Adipocyte (in vitro differentiated cells): ENCODE results near the gene STK32C.

Experiments
- DNase-seq: peaks from one replicate; pipeline ENCODE4 v3.0.0-alpha.2; 2015; ENCODE audit warnings: low read depth
- H3K27me3 ChIP-seq: replicated peaks from 2 replicates; pipeline ENCODE4 v1.7.0; 2013; ENCODE audit warnings: mild to moderate bottlenecking, low read length, moderate library complexity; ENCODE audit not compliant: control insufficient read depth, insufficient read depth
- H3K36me3 ChIP-seq: 2 replicates; pipeline ENCODE4 v1.7.0; 2013; ENCODE audit warnings: low read length, mild to moderate bottlenecking, moderate library complexity; ENCODE audit not compliant: control insufficient read depth, insufficient read depth, severe bottlenecking
- H3K4me1 ChIP-seq: 2 replicates; pipeline ENCODE4 v1.7.0; 2013; ENCODE audit warnings: mild to moderate bottlenecking, low read length, moderate library complexity; ENCODE audit not compliant: control insufficient read depth, insufficient read depth
- H3K4me3 ChIP-seq: 2 replicates; pipeline ENCODE4 v1.7.0; 2013; ENCODE audit warnings: mild to moderate bottlenecking, low read length, moderate library complexity
- H3K9ac ChIP-seq: 2 replicates; pipeline ENCODE4 v1.7.0; 2013; ENCODE audit warnings: mild to moderate bottlenecking, low read length, moderate library complexity
- H3K9me3 ChIP-seq: 2 replicates; pipeline ENCODE4 v1.7.0; 2013; ENCODE audit warnings: mild to moderate bottlenecking, low read length, moderate library complexity; ENCODE audit not compliant: control insufficient read depth

STK32C gene

DNA sequence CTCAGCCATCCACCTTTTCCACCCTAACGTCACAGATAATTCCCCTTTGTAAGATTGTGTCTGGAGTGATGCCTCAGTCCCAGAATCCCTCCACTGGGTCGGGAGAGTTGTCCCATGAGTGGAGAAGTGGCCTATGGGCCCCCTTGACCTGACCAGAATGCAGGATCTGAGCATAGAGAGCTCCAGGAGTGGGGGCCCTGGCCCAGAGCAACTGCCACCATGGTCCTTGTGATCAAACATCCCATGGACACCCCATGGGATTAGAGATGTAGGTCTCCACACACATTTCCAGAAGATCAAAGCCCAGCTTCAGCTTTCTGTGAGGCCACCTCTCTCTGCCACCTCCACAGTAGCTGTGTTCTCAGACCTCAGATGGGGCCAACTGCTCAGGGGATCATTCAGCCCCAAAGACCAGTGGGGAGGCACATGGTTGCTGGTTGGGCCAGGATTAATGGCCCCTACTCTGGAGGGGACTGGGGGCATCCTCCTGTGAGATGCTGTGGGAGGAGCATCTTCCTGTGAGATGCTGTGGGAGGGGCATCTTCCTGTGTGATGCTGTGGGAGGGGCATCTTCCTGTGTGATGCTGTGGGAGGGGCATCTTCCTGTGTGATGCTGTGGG, 149.5 kb downstream of the STK32C start:
- DNase-seq, result no peak
- Histone ChIP-seq H3K36me3 (no peaks in the 10 kb centered on the region), H3K4me1 (no peaks in the 10 kb centered on the region), H3K9ac (no peak overlapping the region), H3K27me3 (peaks cover 6% of the 10 kb centered on the region), H3K9me3 (no peaks in the 10 kb centered on the region), H3K4me3 (no peak overlapping the region)
